Kidney epithelial cell (primary cell): ENCODE measurements around the gene CEND1. TPM values are rescaled to one million over a fixed set of nuclear protein-coding genes. Genes with fewer than 3 reads are reported as not detected.

Experiments
- DNase-seq: peaks from one replicate; pipeline ENCODE4 v3.0.0-alpha.2; 2010; ENCODE audit warnings: low read depth
- H3K27me3 ChIP-seq: 2 replicates; pipeline ENCODE4 v1.6.0; 2011; ENCODE audit warnings: low read length; ENCODE audit not compliant: control insufficient read depth, insufficient read depth
- H3K36me3 ChIP-seq: 2 replicates; pipeline ENCODE4 v1.5.1; 2011; ENCODE audit warnings: low read length; ENCODE audit not compliant: control insufficient read depth, insufficient read depth
- H3K4me3 ChIP-seq: 2 replicates; pipeline ENCODE4 v1.5.1; 2011; ENCODE audit warnings: low read depth, mild to moderate bottlenecking, control low read depth, low read length
- total RNA-seq: library from RNA; depleted of rRNA; stranded (reverse); fragments of >200 nt; gene quantifications from 2 replicates; pipeline ENCODE4 v1.2.3, GENCODE V29; 2015
- TF ChIP-seq, protein P1 (sequence below): IDR thresholded peaks from 2 replicates; pipeline ENCODE4 v1.5.1; 2011; ENCODE audit warnings: mild to moderate bottlenecking, moderate library complexity, low read length, control low read depth, inconsistent platforms; ENCODE audit not compliant: insufficient read depth, poor library complexity, severe bottlenecking

CEND1 gene
- total RNA-seq, 1 donor from 2014 or later, result 0.25 TPM

DNA sequence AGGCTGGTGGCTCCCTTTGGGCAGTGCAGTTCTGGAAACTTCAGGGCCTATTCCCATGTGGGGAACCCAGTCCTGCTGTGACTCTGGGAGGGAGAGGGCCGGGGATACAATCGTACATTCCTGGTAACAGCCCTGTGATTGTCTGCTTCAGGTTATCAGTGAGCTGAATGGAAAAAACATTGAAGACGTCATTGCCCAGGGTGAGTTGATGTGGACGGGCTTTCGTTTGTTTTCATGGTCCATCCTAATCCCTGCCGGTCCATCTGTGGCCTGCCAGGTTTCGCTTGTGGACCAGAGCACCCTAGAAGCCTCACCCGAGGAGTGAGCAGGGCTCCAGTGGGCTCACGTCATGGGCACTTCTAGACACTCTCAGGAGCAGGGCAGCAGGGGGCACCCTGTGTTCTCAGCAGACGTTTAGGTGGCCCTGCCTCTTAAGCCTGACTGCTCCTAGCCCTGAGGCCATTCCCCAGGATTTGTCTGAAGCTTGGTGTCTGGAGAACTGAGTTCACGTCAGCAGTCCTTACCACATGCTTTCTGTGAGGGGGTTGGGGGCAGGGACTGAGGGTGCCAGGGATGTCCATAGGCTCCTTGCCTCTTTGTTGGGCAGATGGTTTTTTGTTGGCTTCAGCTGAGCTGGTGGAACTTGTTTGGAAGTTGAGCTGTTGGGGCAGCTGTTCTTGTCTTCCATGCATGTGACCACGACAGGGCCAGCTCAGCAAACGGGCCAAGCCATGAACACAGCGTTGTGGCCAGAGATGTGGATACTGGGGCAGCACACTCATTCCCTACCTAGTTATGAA, 21.8 kb upstream of the CEND1 start:
- Histone ChIP-seq H3K36me3 (peaks cover 8% of the 10 kb centered on the region), H3K27me3 (no peaks in the 10 kb centered on the region), H3K4me3 (no peak overlapping the region)
- DNase-seq, result no peak
- TF ChIP-seq, protein P1, sequence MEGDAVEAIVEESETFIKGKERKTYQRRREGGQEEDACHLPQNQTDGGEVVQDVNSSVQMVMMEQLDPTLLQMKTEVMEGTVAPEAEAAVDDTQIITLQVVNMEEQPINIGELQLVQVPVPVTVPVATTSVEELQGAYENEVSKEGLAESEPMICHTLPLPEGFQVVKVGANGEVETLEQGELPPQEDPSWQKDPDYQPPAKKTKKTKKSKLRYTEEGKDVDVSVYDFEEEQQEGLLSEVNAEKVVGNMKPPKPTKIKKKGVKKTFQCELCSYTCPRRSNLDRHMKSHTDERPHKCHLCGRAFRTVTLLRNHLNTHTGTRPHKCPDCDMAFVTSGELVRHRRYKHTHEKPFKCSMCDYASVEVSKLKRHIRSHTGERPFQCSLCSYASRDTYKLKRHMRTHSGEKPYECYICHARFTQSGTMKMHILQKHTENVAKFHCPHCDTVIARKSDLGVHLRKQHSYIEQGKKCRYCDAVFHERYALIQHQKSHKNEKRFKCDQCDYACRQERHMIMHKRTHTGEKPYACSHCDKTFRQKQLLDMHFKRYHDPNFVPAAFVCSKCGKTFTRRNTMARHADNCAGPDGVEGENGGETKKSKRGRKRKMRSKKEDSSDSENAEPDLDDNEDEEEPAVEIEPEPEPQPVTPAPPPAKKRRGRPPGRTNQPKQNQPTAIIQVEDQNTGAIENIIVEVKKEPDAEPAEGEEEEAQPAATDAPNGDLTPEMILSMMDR, result peak; percentile 15

DNA sequence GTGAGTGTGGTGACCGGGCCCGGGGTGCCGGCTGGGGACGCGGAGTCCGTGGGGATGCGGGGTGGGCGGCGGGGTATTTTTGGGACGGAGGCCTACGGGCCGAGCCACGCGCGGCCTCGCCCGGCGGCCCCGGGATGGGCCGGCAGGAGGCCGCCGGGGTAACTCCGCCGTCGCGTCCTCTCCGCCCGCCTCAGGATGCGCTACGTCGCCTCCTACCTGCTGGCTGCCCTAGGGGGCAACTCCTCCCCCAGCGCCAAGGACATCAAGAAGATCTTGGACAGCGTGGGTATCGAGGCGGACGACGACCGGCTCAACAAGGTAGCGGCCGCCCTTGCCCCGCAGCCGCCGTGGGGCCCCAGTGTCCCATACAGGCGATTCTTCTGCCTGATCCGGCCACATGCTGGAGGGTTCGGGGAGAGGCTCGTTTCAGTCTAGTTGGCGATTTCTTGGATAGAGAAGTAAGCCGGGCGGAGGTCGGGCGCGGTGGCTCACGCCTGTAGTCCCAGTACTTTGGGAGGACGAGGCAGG, 20.2 kb upstream of the CEND1 start:
- H3K27me3 ChIP-seq, result no peaks in the 10 kb centered on the region
- H3K36me3 ChIP-seq, result peaks cover 8% of the 10 kb centered on the region
- no peak for DNase-seq
- TF ChIP-seq, protein P1, result no peak
- peak overlapping the region; percentile 98 for H3K4me3 ChIP-seq

DNA sequence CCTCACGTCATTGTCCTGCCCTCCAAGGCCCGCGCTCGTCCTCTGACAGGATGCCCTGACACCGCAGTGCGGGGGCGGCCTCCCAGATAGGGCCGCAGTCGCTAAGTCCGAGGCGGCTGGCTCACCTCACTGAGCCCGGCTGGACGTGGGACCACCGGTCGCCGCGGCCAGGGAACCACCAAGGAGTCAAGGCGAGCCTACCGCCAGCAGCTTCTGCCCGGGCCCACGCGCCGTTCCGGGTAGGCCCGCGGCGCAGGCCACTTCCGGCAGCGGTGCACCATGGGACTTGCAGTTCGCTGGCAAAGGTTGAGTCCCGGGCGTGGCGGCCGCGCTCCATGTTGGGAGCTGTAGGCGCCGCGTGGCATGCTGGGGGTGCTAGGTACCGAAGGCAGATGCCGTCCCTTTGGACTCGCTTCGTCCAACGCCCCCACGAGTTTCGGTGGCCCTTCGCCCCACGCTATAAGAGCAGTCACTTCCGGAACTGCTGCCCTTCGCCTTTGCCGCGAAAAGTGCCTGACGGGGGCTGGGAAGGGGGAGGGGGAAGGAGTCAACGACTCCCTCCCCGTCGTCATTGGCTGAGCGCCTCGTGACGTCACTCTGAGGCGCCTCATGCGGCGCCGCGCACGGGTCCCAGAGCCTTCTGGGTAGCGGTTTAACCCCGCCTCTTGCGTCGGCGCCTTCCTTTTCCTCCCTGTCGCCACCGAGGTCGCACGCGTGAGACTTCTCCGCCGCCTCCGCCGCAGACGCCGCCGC, 19.6 kb upstream of the CEND1 start, which contains the start of gene RPLP2:
RPLP2 (plus strand) TSS at position 681 of the 753 bp plus-strand sequence. CDS start 268 bp downstream, outside the sequence.
- peak; percentile 76 for DNase-seq
- TF ChIP-seq, protein P1, result no peak
- Histone ChIP-seq H3K36me3 (peaks cover 8% of the 10 kb centered on the region), H3K27me3 (no peaks in the 10 kb centered on the region), H3K4me3 (peak within 1 kb of the TSS; percentile 98)

DNA sequence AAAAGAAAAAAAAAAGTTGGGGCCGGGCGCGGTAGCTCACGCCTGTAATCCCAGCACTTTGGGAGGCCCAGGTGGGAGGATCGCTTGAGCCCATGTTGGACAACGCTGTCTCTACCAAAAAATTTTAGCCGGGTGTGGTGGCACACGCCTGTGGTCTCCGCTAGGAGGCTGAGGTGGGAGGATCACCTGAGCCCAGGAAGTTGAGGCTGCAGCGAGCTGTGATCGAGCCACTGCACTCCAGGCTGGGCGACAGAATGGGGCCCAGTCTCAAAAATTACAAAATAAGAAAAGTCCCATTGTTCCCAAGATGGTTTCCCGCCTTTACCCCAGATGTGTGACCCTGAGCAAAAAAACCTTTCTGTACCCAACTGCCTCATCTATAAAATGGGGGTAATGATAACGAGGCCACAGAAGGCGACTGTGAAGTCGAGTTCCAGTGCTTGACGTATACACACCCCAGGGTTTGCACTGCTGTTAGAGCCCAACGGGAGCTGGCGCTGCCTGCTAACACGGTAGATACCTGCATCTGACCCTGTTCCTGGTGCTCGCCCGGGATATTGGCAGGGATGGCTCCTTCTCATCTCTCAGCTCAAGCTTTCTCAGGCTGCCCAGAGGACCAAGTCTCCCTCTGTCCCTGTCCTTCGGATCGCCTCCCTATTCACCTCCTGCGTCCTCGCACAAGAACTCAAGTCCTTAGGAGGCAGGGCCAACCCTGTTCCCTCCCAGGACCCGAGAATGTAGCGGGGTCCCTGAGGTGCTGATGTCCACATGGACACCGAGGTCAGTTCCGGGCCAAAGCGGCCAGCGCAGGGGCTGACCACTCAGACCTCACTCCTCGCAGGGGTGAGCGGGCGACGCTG, 18.8 kb upstream of the CEND1 start:
- peaks cover 8% of the 10 kb centered on the region for H3K36me3 ChIP-seq
- TF ChIP-seq, protein P1, result no peak
- DNase-seq, result no peak
- H3K4me3 ChIP-seq, result peak overlapping the region; percentile 98
- H3K27me3 ChIP-seq, result no peaks in the 10 kb centered on the region

DNA sequence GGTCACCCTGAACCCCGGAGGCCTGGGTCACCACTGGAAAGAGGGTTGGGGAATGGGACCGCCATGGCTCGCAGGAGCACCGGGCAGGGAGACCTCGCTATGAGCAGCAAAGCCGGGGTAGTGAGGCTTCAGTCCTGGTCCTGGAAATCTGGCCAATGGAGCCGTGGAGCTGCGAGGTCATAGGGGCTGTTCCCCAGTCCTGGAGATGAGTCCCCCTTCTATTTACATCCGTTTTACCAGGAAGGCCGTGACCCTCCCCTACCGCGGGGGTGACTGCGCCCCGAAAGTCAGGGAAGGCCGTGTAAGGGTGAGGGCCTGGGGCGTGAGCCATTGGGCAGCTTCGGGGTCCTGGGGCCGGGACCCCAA, 14.7 kb upstream of the CEND1 start:
- Histone ChIP-seq H3K27me3 (no peaks in the 10 kb centered on the region), H3K36me3 (no peaks in the 10 kb centered on the region), H3K4me3 (peak overlapping the region; percentile 43)
- TF ChIP-seq, protein P1, result no peak
- no peak for DNase-seq
